Suprapubic skin (tissue), 4 donors: ENCODE results near the gene TSHZ2. TPM values are rescaled to one million over a fixed set of nuclear protein-coding genes. Genes with fewer than 3 reads are reported as not detected.

Source experiments
- DNase-seq, 2 donors: peaks; one replicate each; pipeline ENCODE4 v3.0.0-alpha.2; 2019; ENCODE audit warnings: low spot score in 2 of 2
- H3K27ac ChIP-seq: fragments of 200-600 bp; sonication (generic); one replicate; pipeline ENCODE4 v1.5.1; 2019
- H3K27me3 ChIP-seq: fragments of 200-600 bp; sonication (generic); one replicate; pipeline ENCODE4 v1.5.1; 2019
- H3K36me3 ChIP-seq: fragments of 200-600 bp; sonication (generic); one replicate; pipeline ENCODE4 v1.5.1; 2019
- H3K4me1 ChIP-seq: fragments of 200-600 bp; sonication (generic); one replicate; pipeline ENCODE4 v1.5.1; 2019
- H3K4me3 ChIP-seq: fragments of 200-600 bp; sonication (generic); one replicate; pipeline ENCODE4 v1.5.1; 2019; ENCODE audit warnings: mild to moderate bottlenecking
- H3K9me3 ChIP-seq: fragments of 200-600 bp; sonication (generic); one replicate; pipeline ENCODE4 v1.5.1; 2019
- EP300 ChIP-seq: sonication (generic); formaldehyde crosslinking; IDR thresholded peaks from one replicate; pipeline ENCODE4 v1.6.1; 2017; ENCODE audit warnings: antibody characterized with exemption
- POLR2A ChIP-seq, 2 donors: fragments of 450-650 bp; IDR thresholded peaks; one replicate each; pipeline ENCODE4 v1.6.1; 2017; ENCODE audit warnings: antibody characterized with exemption in 2 of 2, mild to moderate bottlenecking in 2 of 2, moderate library complexity in 2 of 2
- POLR2AphosphoS5 ChIP-seq, 3 donors: sonication (generic); formaldehyde crosslinking; IDR thresholded peaks; one replicate each; pipeline ENCODE4 v1.6.1; 2017; ENCODE audit warnings: antibody characterized with exemption in 3 of 3
- WGBS: methylation state at CpG from one replicate; pipeline ENCODE4 v1.1.5; 2018; 5-methylcytosine and 5-hydroxymethylcytosine counted together
- total RNA-seq, 4 donors: library from RNA; depleted of rRNA; stranded (reverse); fragments of >200 nt; gene quantifications; one replicate each; pipeline ENCODE4 v1.1.0, GENCODE V29; 2016
- TF ChIP-seq, protein P1 (sequence below), 2 donors: fragments of 200-600 bp in 1 of 2; fragments of 450-650 bp in 1 of 2; sonication (generic) in 1 of 2; IDR thresholded peaks; one replicate each; pipeline ENCODE4 v1.5.1; 2016 to 2019; ENCODE audit warnings: antibody characterized with exemption in 2 of 2, mild to moderate bottlenecking in 1 of 2, moderate library complexity in 1 of 2

Gene TSHZ2
- total RNA-seq, 4 donors from 2014 or later: 10.2 to 24.7 (median 19.2) TPM

DNA sequence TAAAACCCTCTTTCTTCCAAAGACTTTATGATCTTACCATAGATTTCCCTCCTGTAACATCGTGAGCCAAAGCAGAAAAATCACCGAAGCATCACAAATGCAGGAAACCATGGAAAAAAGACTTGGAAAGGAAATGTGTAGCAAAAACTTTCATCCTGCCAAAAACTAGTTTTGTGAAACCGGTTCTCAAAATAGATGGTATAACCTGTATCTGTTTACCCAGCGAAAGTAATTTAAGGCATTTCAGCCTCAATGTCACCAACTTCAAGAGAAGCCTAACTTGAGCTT, 407.6 kb downstream of the TSHZ2 start:
- WGBS: 23% methylated on average over 4 of the region's 4 CpGs
- Histone ChIP-seq H3K9me3 (no peaks in the 10 kb centered on the region), H3K4me1 (peaks cover 13% of the 10 kb centered on the region), H3K27ac (no peak overlapping the region), H3K36me3 (no peaks in the 10 kb centered on the region), H3K27me3 (no peaks in the 10 kb centered on the region), H3K4me3 (no peak overlapping the region)
- DNase-seq: no peak
- TF ChIP-seq, protein P1, sequence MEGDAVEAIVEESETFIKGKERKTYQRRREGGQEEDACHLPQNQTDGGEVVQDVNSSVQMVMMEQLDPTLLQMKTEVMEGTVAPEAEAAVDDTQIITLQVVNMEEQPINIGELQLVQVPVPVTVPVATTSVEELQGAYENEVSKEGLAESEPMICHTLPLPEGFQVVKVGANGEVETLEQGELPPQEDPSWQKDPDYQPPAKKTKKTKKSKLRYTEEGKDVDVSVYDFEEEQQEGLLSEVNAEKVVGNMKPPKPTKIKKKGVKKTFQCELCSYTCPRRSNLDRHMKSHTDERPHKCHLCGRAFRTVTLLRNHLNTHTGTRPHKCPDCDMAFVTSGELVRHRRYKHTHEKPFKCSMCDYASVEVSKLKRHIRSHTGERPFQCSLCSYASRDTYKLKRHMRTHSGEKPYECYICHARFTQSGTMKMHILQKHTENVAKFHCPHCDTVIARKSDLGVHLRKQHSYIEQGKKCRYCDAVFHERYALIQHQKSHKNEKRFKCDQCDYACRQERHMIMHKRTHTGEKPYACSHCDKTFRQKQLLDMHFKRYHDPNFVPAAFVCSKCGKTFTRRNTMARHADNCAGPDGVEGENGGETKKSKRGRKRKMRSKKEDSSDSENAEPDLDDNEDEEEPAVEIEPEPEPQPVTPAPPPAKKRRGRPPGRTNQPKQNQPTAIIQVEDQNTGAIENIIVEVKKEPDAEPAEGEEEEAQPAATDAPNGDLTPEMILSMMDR (IDR thresholded peaks at IDR 0.05): no peak

DNA sequence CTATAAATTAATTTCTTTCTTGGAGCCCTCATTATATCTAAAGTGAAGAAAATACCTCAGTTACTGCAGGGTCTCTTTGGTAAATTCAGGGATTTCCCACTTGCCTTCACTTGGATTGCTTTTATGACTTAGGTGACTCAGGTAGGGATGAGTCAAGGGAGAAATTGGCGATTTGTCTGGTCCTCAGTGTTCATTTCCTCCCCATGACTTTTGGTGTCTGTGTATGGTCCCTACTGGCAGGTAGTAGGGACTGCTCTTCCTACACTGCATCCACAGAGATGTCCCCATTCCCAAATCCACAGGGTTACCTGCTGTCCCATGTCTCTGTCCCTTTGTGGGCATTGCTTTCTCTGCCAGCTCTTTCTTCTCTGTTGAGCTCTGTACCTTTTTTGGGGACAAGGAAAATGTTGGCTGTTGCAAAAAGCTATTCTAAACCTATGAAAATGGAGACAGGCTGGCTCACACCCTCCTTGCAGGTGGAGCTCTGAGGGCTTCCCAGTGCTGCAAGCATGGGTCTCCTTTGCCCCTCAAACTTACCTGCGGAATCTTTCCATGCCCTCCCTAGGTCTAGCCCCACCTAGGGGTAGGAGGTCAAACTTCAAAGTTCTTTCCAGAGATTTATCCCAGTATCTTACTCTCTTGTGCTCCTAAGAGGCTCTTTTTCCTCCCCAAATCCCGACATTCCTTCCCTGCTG, 409.6 kb downstream of the TSHZ2 start:
- no peaks in the 10 kb centered on the region for H3K9me3 ChIP-seq
- TF ChIP-seq POLR2AphosphoS5 (IDR thresholded peaks at IDR 0.05) (no peak), EP300 (no peak), POLR2A (IDR thresholded peaks at IDR 0.05) (no peak)
- TF ChIP-seq, protein P1 (IDR thresholded peaks at IDR 0.05): no peak
- DNase-seq: no peak

DNA sequence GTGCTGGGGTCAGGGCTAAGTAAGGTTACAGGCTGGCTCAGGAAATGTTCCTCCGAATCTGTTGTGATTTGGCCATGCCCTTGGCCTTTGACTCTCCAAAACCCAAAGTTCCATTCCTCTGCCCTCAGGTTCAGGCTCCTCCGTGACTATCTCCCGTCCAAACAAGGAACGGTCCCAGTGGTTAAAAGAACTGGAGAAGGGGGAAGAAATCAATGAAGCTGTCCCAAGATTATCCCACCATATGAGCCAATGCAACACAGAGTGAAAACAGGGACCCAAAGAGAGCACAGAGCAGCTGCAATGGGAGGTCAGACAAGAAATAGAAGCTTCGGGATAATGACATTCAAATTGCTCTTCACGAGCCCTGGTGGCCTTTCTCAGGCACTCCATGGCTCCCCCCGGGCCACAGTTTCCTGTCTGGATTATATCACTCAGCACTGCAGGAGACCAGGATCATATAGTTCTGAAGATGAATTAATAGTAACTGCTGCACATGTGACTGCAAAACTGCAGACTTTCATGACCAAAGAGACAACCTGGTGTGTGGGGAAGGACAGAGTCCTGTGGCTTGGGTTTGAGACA, 410.2 kb downstream of the TSHZ2 start:
- Histone ChIP-seq H3K4me1 (peaks cover 13% of the 10 kb centered on the region), H3K27ac (no peak overlapping the region), H3K4me3 (no peak overlapping the region), H3K9me3 (no peaks in the 10 kb centered on the region), H3K27me3 (no peaks in the 10 kb centered on the region), H3K36me3 (no peaks in the 10 kb centered on the region)
- no peak for DNase-seq
- 66% methylated on average over 7 of the region's 7 CpGs for WGBS
- TF ChIP-seq POLR2A (IDR thresholded peaks at IDR 0.05) (no peak), EP300 (no peak), POLR2AphosphoS5 (IDR thresholded peaks at IDR 0.05) (no peak)
- TF ChIP-seq, protein P1 (IDR thresholded peaks at IDR 0.05): no peak

More for the DNA sequence above, 409.6 kb downstream of the TSHZ2 start:
- H3K27ac ChIP-seq: no peak overlapping the region
- H3K4me1 ChIP-seq: peaks cover 13% of the 10 kb centered on the region
- 79% methylated on average over 3 of the region's 3 CpGs for WGBS
- no peaks in the 10 kb centered on the region for H3K36me3 ChIP-seq
- no peaks in the 10 kb centered on the region for H3K27me3 ChIP-seq
- no peak overlapping the region for H3K4me3 ChIP-seq

DNA sequence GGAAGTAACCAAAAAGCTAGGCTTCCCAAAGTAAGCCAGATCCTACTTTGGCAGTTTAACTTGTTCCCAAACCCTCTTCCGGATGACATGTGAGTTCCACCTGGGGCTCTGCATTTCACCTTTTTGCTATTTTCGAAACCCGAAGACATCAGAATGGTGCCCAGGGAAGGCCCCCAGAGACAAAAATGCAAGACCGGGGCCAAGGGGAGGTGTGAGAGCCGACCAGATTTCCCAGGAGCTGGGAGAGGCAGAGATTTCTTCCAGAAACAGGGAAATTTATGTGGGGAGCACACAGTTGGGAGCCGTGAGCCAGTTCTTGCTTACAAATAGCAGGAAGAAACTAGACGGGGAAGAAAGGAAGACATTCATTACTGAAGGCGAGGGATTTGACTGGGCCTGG, 411.8 kb downstream of the TSHZ2 start:
- Histone ChIP-seq H3K4me3 (no peak overlapping the region), H3K4me1 (peaks cover 11% of the 10 kb centered on the region), H3K27me3 (no peaks in the 10 kb centered on the region), H3K27ac (no peak overlapping the region), H3K9me3 (no peaks in the 10 kb centered on the region), H3K36me3 (no peaks in the 10 kb centered on the region)
- DNase-seq: no peak
- WGBS: 68% methylated on average over 8 of the region's 8 CpGs
- no peak for TF ChIP-seq EP300
- no peak for TF ChIP-seq POLR2A (IDR thresholded peaks at IDR 0.05)
- TF ChIP-seq, protein P1 (IDR thresholded peaks at IDR 0.05): no peak
- no peak for TF ChIP-seq POLR2AphosphoS5 (IDR thresholded peaks at IDR 0.05)

DNA sequence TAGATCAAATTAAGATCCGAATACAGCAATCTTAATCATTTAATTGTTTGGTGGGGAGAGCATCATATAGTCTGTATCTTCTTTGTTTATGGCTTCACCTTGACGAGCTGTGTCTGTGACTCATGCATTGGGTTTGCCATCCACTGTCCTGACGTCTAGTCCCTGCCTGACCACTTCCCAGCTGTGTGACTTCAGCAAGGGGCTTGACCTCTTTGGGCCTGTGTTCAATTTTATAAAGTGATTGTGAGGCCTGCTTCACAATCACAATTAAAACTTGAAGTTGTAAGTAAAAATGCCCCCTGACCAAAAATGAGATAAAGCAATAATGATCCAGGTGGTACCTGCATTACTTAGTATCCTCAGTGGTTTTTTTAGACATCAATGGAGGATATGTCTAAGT, 412.2 kb downstream of the TSHZ2 start:
- TF ChIP-seq EP300: no peak
- TF ChIP-seq POLR2A (IDR thresholded peaks at IDR 0.05): no peak
- TF ChIP-seq, protein P1 (IDR thresholded peaks at IDR 0.05): no peak
- no peak for TF ChIP-seq POLR2AphosphoS5 (IDR thresholded peaks at IDR 0.05)
- Histone ChIP-seq H3K27ac (no peak overlapping the region), H3K4me1 (peaks cover 7% of the 10 kb centered on the region), H3K36me3 (no peaks in the 10 kb centered on the region), H3K9me3 (no peaks in the 10 kb centered on the region), H3K27me3 (no peaks in the 10 kb centered on the region), H3K4me3 (no peak overlapping the region)
- 84% methylated on average over 3 of the region's 3 CpGs for WGBS
- DNase-seq: no peak
